ENCODE results near the gene IKZF2.

IKZF2 gene

GRCh38 chr2:213007290-213007838, 144.0 kb downstream of the IKZF2 start:
- in situ Hi-C loops (cut with HindIII; ENCODE audit: low sequenced_read_pairs): no loop called here

- in situ Hi-C loops (cut with HindIII; ENCODE audit: low sequenced_read_pairs): no loop called here
Observed at GRCh38 chr2:213004197-213004821, 147.1 kb downstream of the IKZF2 start.

- in situ Hi-C loops (cut with HindIII; ENCODE audit: low sequenced_read_pairs): no loop called here
Observed at GRCh38 chr2:213002383-213002782, 149.0 kb downstream of the IKZF2 start.

GRCh38 chr2:213001297-213001910, 150.0 kb downstream of the IKZF2 start:
- in situ Hi-C loops (cut with HindIII; ENCODE audit: low sequenced_read_pairs): no loop called here

- in situ Hi-C loops (cut with HindIII; ENCODE audit: low sequenced_read_pairs): no loop called here
Observed at GRCh38 chr2:212998626-212999359, 152.6 kb downstream of the IKZF2 start.

- in situ Hi-C loops (cut with HindIII; ENCODE audit: low sequenced_read_pairs): no loop called here
Observed at GRCh38 chr2:212997526-212998020, 153.8 kb downstream of the IKZF2 start.

GRCh38 chr2:212995920-212996319, 155.5 kb downstream of the IKZF2 start:
- in situ Hi-C loops (cut with HindIII; ENCODE audit: low sequenced_read_pairs): no loop called here

GRCh38 chr2:212994976-212995375, 156.4 kb downstream of the IKZF2 start:
- in situ Hi-C loops (cut with HindIII; ENCODE audit: low sequenced_read_pairs): no loop called here

- in situ Hi-C loops (cut with HindIII; ENCODE audit: low sequenced_read_pairs): no loop called here
Observed at GRCh38 chr2:212991120-212991519, 160.3 kb downstream of the IKZF2 start.

- in situ Hi-C loops (cut with HindIII; ENCODE audit: low sequenced_read_pairs): no loop called here
Observed at GRCh38 chr2:212990697-212991096, 160.7 kb downstream of the IKZF2 start.

GRCh38 chr2:212987492-212987891, 163.9 kb downstream of the IKZF2 start:
- in situ Hi-C loops (cut with HindIII; ENCODE audit: low sequenced_read_pairs): no loop called here

- in situ Hi-C loops (cut with HindIII; ENCODE audit: low sequenced_read_pairs): no loop called here
Observed at GRCh38 chr2:212984129-212984528, 167.3 kb downstream of the IKZF2 start.

GRCh38 chr2:212979799-212980198, 171.6 kb downstream of the IKZF2 start:
- in situ Hi-C loops (cut with HindIII; ENCODE audit: low sequenced_read_pairs): no loop called here

- in situ Hi-C loops (cut with HindIII; ENCODE audit: low sequenced_read_pairs): no loop called here
Observed at GRCh38 chr2:212979046-212979612, 172.3 kb downstream of the IKZF2 start.

- in situ Hi-C loops (cut with HindIII; ENCODE audit: low sequenced_read_pairs): no loop called here
Observed at GRCh38 chr2:212977152-212977551, 174.3 kb downstream of the IKZF2 start.

- in situ Hi-C loops (cut with HindIII; ENCODE audit: low sequenced_read_pairs): no loop called here
Observed at GRCh38 chr2:212975333-212975732, 176.1 kb downstream of the IKZF2 start.

- in situ Hi-C loops (cut with HindIII; ENCODE audit: low sequenced_read_pairs): no loop called here
Observed at GRCh38 chr2:212974692-212975091, 176.7 kb downstream of the IKZF2 start.

GRCh38 chr2:212973347-212973746, 178.1 kb downstream of the IKZF2 start:
- in situ Hi-C loops (cut with HindIII; ENCODE audit: low sequenced_read_pairs): no loop called here

GRCh38 chr2:212970132-212970531, 181.3 kb downstream of the IKZF2 start:
- in situ Hi-C loops (cut with HindIII; ENCODE audit: low sequenced_read_pairs): no loop called here

GRCh38 chr2:212968284-212969081, 182.9 kb downstream of the IKZF2 start:
- in situ Hi-C loops (cut with HindIII; ENCODE audit: low sequenced_read_pairs): no loop called here

GRCh38 chr2:212966884-212967283, 184.5 kb downstream of the IKZF2 start:
- in situ Hi-C loops (cut with HindIII; ENCODE audit: low sequenced_read_pairs): no loop called here
